Measurements from ENCODE around the gene ZMIZ2.
"Not testable (repeated sequence)": the region's sequence is repeated elsewhere in the genome, so short reads cannot be mapped to it uniquely, and the experiment has no call there.

ZMIZ2 gene

GRCh38 chr7:44775383-44776107 is 26.9 kb downstream of the ZMIZ2 start:
- DNase-seq = no peak

GRCh38 chr7:44776211-44776610 is 27.6 kb downstream of the ZMIZ2 start:
- DNase-seq = no peak

GRCh38 chr7:44782460-44782859 is 33.8 kb downstream of the ZMIZ2 start:
- DNase-seq = no peak

GRCh38 chr7:44783407-44783806 is 34.8 kb downstream of the ZMIZ2 start:
- no peak for DNase-seq

- DNase-seq = no peak
Observed at GRCh38 chr7:44784364-44784763, 35.7 kb downstream of the ZMIZ2 start.

GRCh38 chr7:44785218-44785617 is 36.6 kb downstream of the ZMIZ2 start:
- DNase-seq = not testable (repeated sequence)

- DNase-seq = no peak
Observed at GRCh38 chr7:44787041-44787440, 38.4 kb downstream of the ZMIZ2 start.

- no peak for DNase-seq
Observed at GRCh38 chr7:44787762-44788161, 39.1 kb downstream of the ZMIZ2 start.

- no peak for DNase-seq
Observed at GRCh38 chr7:44789990-44790389, 41.3 kb downstream of the ZMIZ2 start.

GRCh38 chr7:44791278-44792219 is 42.9 kb downstream of the ZMIZ2 start:
- peak; percentile 71 for DNase-seq

- peak; percentile 53 for DNase-seq
Observed at GRCh38 chr7:44793919-44794318, 45.3 kb downstream of the ZMIZ2 start.

GRCh38 chr7:44794331-44794730 is 45.7 kb downstream of the ZMIZ2 start:
- peak; percentile 20 for DNase-seq

GRCh38 chr7:44796034-44796503 is 47.4 kb downstream of the ZMIZ2 start:
- peak; percentile 52 for DNase-seq

- peak; percentile 99 for DNase-seq
Observed at GRCh38 chr7:44796504-44797328, 48.1 kb downstream of the ZMIZ2 start, which contains the start of gene PPIA. PPIA (plus strand) TSS chr7:44796681; CDS start chr7:44796725, 44 bp downstream.

- DNase-seq = peak; percentile 90
Observed at GRCh38 chr7:44797329-44798258, 48.9 kb downstream of the ZMIZ2 start.

GRCh38 chr7:44798649-44799305 is 50.1 kb downstream of the ZMIZ2 start:
- no peak for DNase-seq

- no peak for DNase-seq
Observed at GRCh38 chr7:44799939-44800338, 51.3 kb downstream of the ZMIZ2 start.

- DNase-seq = peak; percentile 19
Observed at GRCh38 chr7:44801890-44802289, 53.2 kb downstream of the ZMIZ2 start.

GRCh38 chr7:44802418-44803025 is 53.9 kb downstream of the ZMIZ2 start:
- no peak for DNase-seq

- DNase-seq = not testable (repeated sequence)
Observed at GRCh38 chr7:44803828-44804519, 55.3 kb downstream of the ZMIZ2 start.

All from fibroblast of skin of back (primary cell).